ENCODE measurements around the gene RDH5.

GRCh38 chr12:55741931-55742680, 21.9 kb downstream of the RDH5 start:
- TF ChIP-seq YY1 (IDR thresholded peaks at IDR 0.05; ENCODE audit: low read depth) = no peak
- TF ChIP-seq, protein P1, sequence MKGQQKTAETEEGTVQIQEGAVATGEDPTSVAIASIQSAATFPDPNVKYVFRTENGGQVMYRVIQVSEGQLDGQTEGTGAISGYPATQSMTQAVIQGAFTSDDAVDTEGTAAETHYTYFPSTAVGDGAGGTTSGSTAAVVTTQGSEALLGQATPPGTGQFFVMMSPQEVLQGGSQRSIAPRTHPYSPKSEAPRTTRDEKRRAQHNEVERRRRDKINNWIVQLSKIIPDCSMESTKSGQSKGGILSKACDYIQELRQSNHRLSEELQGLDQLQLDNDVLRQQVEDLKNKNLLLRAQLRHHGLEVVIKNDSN (IDR thresholded peaks at IDR 0.05) = no peak
- no peak for TF ChIP-seq EGR1 (IDR thresholded peaks at IDR 0.05)
- TF ChIP-seq CREB1 (IDR thresholded peaks at IDR 0.05; ENCODE audit: low read depth) = no peak
- TF ChIP-seq, protein P2, sequence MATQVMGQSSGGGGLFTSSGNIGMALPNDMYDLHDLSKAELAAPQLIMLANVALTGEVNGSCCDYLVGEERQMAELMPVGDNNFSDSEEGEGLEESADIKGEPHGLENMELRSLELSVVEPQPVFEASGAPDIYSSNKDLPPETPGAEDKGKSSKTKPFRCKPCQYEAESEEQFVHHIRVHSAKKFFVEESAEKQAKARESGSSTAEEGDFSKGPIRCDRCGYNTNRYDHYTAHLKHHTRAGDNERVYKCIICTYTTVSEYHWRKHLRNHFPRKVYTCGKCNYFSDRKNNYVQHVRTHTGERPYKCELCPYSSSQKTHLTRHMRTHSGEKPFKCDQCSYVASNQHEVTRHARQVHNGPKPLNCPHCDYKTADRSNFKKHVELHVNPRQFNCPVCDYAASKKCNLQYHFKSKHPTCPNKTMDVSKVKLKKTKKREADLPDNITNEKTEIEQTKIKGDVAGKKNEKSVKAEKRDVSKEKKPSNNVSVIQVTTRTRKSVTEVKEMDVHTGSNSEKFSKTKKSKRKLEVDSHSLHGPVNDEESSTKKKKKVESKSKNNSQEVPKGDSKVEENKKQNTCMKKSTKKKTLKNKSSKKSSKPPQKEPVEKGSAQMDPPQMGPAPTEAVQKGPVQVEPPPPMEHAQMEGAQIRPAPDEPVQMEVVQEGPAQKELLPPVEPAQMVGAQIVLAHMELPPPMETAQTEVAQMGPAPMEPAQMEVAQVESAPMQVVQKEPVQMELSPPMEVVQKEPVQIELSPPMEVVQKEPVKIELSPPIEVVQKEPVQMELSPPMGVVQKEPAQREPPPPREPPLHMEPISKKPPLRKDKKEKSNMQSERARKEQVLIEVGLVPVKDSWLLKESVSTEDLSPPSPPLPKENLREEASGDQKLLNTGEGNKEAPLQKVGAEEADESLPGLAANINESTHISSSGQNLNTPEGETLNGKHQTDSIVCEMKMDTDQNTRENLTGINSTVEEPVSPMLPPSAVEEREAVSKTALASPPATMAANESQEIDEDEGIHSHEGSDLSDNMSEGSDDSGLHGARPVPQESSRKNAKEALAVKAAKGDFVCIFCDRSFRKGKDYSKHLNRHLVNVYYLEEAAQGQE (IDR thresholded peaks at IDR 0.05; ENCODE audit: low read depth) = no peak
- TF ChIP-seq RAD21 (IDR thresholded peaks at IDR 0.05; ENCODE audit: low read depth) = no peak
- TF ChIP-seq TCF12 (IDR thresholded peaks at IDR 0.05; ENCODE audit: low read depth) = no peak

All from Ishikawa (cell line).